GM12872 (cell line): ENCODE data around the gene MMP11.

Source experiments
- CTCF ChIP-seq: IDR thresholded peaks from 3 replicates; pipeline ENCODE4 v1.5.1; 2011; ENCODE audit warnings: low read depth, mild to moderate bottlenecking, low read length, moderate library complexity; ENCODE audit not compliant: insufficient read depth

Gene MMP11

GRCh38 chr22:23826510-23827350, 54.1 kb downstream of the MMP11 start:
- TF ChIP-seq CTCF = no peak

- TF ChIP-seq CTCF = no peak
Measured at GRCh38 chr22:23827351-23827995, 54.8 kb downstream of the MMP11 start.

- no peak for TF ChIP-seq CTCF
Measured at GRCh38 chr22:23828800-23829680, 56.4 kb downstream of the MMP11 start.

- TF ChIP-seq CTCF = no peak
Measured at GRCh38 chr22:23829845-23830372, 57.3 kb downstream of the MMP11 start.

- no peak for TF ChIP-seq CTCF
Measured at GRCh38 chr22:23831261-23831660, 58.6 kb downstream of the MMP11 start.

GRCh38 chr22:23831781-23832180, 59.1 kb downstream of the MMP11 start:
- TF ChIP-seq CTCF = no peak
